NCI-H526 (cell line): ENCODE results near the gene GSK3A.
A peak's percentile ranks its signal among the peaks of the same experiment; 100 is the strongest.

Experiments used
- DNase-seq, 2 experiments: peaks; one replicate each; lab custom pipeline; 2025; lab: John Stamatoyannopoulos, UW

GSK3A gene

GRCh38 chr19:42249149-42249750 is 6.8 kb upstream of the GSK3A start:
- DNase-seq: no peak

- DNase-seq: no peak
Measured at GRCh38 chr19:42248270-42249148, 6.1 kb upstream of the GSK3A start.

- DNase-seq: no peak
Measured at GRCh38 chr19:42247640-42248199, 5.3 kb upstream of the GSK3A start.

GRCh38 chr19:42246922-42247639 is 4.7 kb upstream of the GSK3A start:
- no peak for DNase-seq

- peak; percentile 41 to 70 for DNase-seq
Measured at GRCh38 chr19:42246143-42246921, 3.9 kb upstream of the GSK3A start.

GRCh38 chr19:42245231-42245630 is 2.8 kb upstream of the GSK3A start:
- DNase-seq: no peak

- DNase-seq: peak; percentile 93 to 97
Measured at GRCh38 chr19:42244347-42245220, 2.2 kb upstream of the GSK3A start.

- DNase-seq: peak in 1 of 2 experiments; percentile 53
Measured at GRCh38 chr19:42242069-42242511, 312 bp downstream of the GSK3A start.

GRCh38 chr19:42241279-42241678 is 1.1 kb downstream of the GSK3A start:
- no peak for DNase-seq

- DNase-seq: no peak
Measured at GRCh38 chr19:42239544-42240220, 2.7 kb downstream of the GSK3A start.

GRCh38 chr19:42235181-42235580 is 7.2 kb downstream of the GSK3A start:
- DNase-seq: no peak

GRCh38 chr19:42234364-42234763 is 8.0 kb downstream of the GSK3A start:
- no peak for DNase-seq

GRCh38 chr19:42233678-42234292 is 8.6 kb downstream of the GSK3A start:
- DNase-seq: no peak

GRCh38 chr19:42233106-42233505 is 9.3 kb downstream of the GSK3A start:
- DNase-seq: no peak

GRCh38 chr19:42232435-42232834 is 10.0 kb downstream of the GSK3A start:
- no peak for DNase-seq

GRCh38 chr19:42230571-42230970 is 11.8 kb downstream of the GSK3A start:
- DNase-seq: no peak

GRCh38 chr19:42229855-42230351 is 12.5 kb downstream of the GSK3A start:
- DNase-seq: no peak

GRCh38 chr19:42229301-42229854 is 13.0 kb downstream of the GSK3A start:
- DNase-seq: no peak

GRCh38 chr19:42228641-42229040 is 13.8 kb downstream of the GSK3A start:
- DNase-seq: no peak
